Measurements from ENCODE around the gene EPS15. TPM values are rescaled to one million over a fixed set of nuclear protein-coding genes. Genes with fewer than 3 reads are reported as not detected.

The EPS15 gene
- total RNA-seq, 1 experiment from 2014 or later, result 48.7 TPM

DNA sequence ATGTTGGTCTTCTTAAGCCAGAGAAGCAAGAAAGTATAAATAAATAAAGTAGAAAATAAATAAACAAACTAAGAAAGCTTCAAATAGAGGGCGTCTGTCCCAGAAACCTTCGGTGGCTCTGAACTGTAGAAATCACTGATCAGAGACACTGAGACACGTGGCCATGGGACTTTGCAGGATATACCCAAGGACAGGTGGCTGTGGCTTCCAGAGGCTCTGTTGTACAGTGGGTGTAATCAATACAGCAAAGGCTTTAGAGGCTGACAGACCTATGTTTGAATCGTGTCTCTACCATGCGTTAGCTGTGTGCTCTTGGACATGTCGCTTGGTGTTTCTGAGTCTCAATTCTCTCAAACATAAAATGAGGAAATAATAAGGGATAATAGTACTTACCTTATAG lies 41.0 kb upstream of the EPS15 start:
- CTCF ChIA-PET, result no interaction called here
- TF ChIP-seq, protein P1, sequence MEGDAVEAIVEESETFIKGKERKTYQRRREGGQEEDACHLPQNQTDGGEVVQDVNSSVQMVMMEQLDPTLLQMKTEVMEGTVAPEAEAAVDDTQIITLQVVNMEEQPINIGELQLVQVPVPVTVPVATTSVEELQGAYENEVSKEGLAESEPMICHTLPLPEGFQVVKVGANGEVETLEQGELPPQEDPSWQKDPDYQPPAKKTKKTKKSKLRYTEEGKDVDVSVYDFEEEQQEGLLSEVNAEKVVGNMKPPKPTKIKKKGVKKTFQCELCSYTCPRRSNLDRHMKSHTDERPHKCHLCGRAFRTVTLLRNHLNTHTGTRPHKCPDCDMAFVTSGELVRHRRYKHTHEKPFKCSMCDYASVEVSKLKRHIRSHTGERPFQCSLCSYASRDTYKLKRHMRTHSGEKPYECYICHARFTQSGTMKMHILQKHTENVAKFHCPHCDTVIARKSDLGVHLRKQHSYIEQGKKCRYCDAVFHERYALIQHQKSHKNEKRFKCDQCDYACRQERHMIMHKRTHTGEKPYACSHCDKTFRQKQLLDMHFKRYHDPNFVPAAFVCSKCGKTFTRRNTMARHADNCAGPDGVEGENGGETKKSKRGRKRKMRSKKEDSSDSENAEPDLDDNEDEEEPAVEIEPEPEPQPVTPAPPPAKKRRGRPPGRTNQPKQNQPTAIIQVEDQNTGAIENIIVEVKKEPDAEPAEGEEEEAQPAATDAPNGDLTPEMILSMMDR (IDR thresholded peaks at IDR 0.05; ENCODE audit: unreplicated experiment), result no peak
- H3K4me1 Mint-ChIP-seq (ENCODE audit: insufficient read depth, unreplicated experiment), result peaks cover 17% of the 10 kb centered on the region
- H3K27ac Mint-ChIP-seq (ENCODE audit: low read depth, unreplicated experiment), result no peak overlapping the region
- H3K4me3 Mint-ChIP-seq (ENCODE audit: unreplicated experiment), result no peak overlapping the region
- no peaks in the 10 kb centered on the region for H3K36me3 Mint-ChIP-seq (ENCODE audit: insufficient read depth, unreplicated experiment)
- no TSS peak for BruUV-seq (replicated peaks)
- POLR2A ChIA-PET, result no interaction called here
- H3K9me3 Mint-ChIP-seq (ENCODE audit: unreplicated experiment), result no peaks in the 10 kb centered on the region
- intact Hi-C loops (cut with micrococcal nuclease), result no loop called here
- no peaks in the 10 kb centered on the region for H3K27me3 Mint-ChIP-seq (ENCODE audit: insufficient read depth, unreplicated experiment)
- DNase-seq (ENCODE audit: unreplicated experiment), result no peak

- intact Hi-C loops (cut with micrococcal nuclease), result no loop called here
- no peak overlapping the region for H3K4me3 Mint-ChIP-seq (ENCODE audit: unreplicated experiment)
- TF ChIP-seq, protein P1 (IDR thresholded peaks at IDR 0.05; ENCODE audit: unreplicated experiment), result no peak
- peaks cover 17% of the 10 kb centered on the region for H3K4me1 Mint-ChIP-seq (ENCODE audit: insufficient read depth, unreplicated experiment)
- DNase-seq (ENCODE audit: unreplicated experiment), result no peak
- H3K36me3 Mint-ChIP-seq (ENCODE audit: insufficient read depth, unreplicated experiment), result no peaks in the 10 kb centered on the region
- peak overlapping the region; percentile 61 for H3K27ac Mint-ChIP-seq (ENCODE audit: low read depth, unreplicated experiment)
- no peaks in the 10 kb centered on the region for H3K9me3 Mint-ChIP-seq (ENCODE audit: unreplicated experiment)
- no TSS peak for BruUV-seq (replicated peaks)
- ChIA-PET POLR2A (no interaction called here), CTCF (no interaction called here)
- H3K27me3 Mint-ChIP-seq (ENCODE audit: insufficient read depth, unreplicated experiment), result no peaks in the 10 kb centered on the region
Measured at GRCh38 chr1:51559501-51559900, 40.4 kb upstream of the EPS15 start.

GRCh38 chr1:51559064-51559500 lies 40.0 kb upstream of the EPS15 start:
- Mint-ChIP-seq H3K9me3 (ENCODE audit: unreplicated experiment) (no peaks in the 10 kb centered on the region), H3K4me1 (ENCODE audit: insufficient read depth, unreplicated experiment) (peaks cover 17% of the 10 kb centered on the region), H3K27ac (ENCODE audit: low read depth, unreplicated experiment) (peak overlapping the region; percentile 61), H3K27me3 (ENCODE audit: insufficient read depth, unreplicated experiment) (no peaks in the 10 kb centered on the region), H3K4me3 (ENCODE audit: unreplicated experiment) (peak overlapping the region; percentile 14), H3K36me3 (ENCODE audit: insufficient read depth, unreplicated experiment) (no peaks in the 10 kb centered on the region)
- intact Hi-C loops (cut with micrococcal nuclease), result no loop called here
- BruUV-seq (replicated peaks), result no TSS peak
- TF ChIP-seq, protein P1 (IDR thresholded peaks at IDR 0.05; ENCODE audit: unreplicated experiment), result no peak
- ChIA-PET CTCF (interaction anchor here (0.6 kb wide), 1 partner anchor 396 kb away, joined by 4 read pairs; no protein-coding TSS in a partner anchor), POLR2A (no interaction called here)
- DNase-seq (ENCODE audit: unreplicated experiment), result no peak

DNA sequence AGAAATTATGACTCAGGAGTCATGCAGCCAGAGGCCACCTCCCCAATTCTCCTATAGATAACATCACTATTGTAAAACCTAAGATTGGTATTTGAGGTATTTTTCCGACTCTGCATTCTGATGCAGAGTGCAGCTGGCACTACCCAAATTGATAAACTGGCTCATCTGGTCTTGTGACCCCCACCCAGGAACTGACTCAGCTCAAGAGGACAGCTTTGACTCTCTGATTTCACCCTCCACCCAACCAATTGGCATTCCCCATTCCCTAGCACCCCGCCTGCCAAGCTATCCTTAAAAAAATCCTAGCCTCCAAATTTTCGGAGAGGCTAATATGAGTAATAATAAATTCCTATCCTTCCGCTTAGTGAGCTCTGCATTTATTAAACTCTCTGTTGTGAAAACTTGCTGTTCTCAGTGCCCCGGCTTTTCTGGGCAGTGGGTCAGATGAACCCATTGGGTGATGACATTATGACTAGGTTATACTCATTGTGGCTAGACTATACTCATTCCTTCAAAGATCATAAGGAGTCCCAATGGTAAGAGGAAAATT lies 39.4 kb upstream of the EPS15 start:
- POLR2A ChIA-PET, result no interaction called here

More for the DNA sequence above, 39.4 kb upstream of the EPS15 start:
- Mint-ChIP-seq H3K36me3 (ENCODE audit: insufficient read depth, unreplicated experiment) (no peaks in the 10 kb centered on the region), H3K27me3 (ENCODE audit: insufficient read depth, unreplicated experiment) (no peaks in the 10 kb centered on the region), H3K4me3 (ENCODE audit: unreplicated experiment) (peak overlapping the region; percentile 14), H3K4me1 (ENCODE audit: insufficient read depth, unreplicated experiment) (peaks cover 17% of the 10 kb centered on the region), H3K27ac (ENCODE audit: low read depth, unreplicated experiment) (peak overlapping the region; percentile 61), H3K9me3 (ENCODE audit: unreplicated experiment) (no peaks in the 10 kb centered on the region)
- BruUV-seq (replicated peaks), result no TSS peak
- intact Hi-C loops (cut with micrococcal nuclease), result no loop called here
- CTCF ChIA-PET, result interaction anchor here (0.6 kb wide), 1 partner anchor 397 kb away, joined by 4 read pairs; no protein-coding TSS in a partner anchor
- DNase-seq (ENCODE audit: unreplicated experiment), result peak; percentile 43
- TF ChIP-seq, protein P1 (IDR thresholded peaks at IDR 0.05; ENCODE audit: unreplicated experiment), result no peak

Measured in MCF 10A (cell line).